Subcutaneous abdominal adipose tissue (tissue), 5 donors: ENCODE data around the gene SLC25A24.
"Not testable (repeated sequence)": the region's sequence is repeated elsewhere in the genome, so short reads cannot be mapped to it uniquely, and the experiment has no call there.

Experiments used
- H3K27ac ChIP-seq: one replicate; pipeline ENCODE4 v1.7.0; 2013; ENCODE audit warnings: low read depth, mild to moderate bottlenecking, inconsistent platforms, low read length, moderate library complexity
- H3K27me3 ChIP-seq, 5 donors: one replicate each; pipeline ENCODE4 v1.7.0; 2013; ENCODE audit warnings: low read length in 5 of 5, inconsistent platforms in 1 of 5; ENCODE audit not compliant: control insufficient read depth in 5 of 5, insufficient read depth in 4 of 5
- H3K36me3 ChIP-seq, 5 donors: one replicate each; pipeline ENCODE4 v1.7.0; 2013; ENCODE audit warnings: low read length in 5 of 5; ENCODE audit not compliant: control insufficient read depth in 5 of 5, insufficient read depth in 5 of 5
- H3K4me1 ChIP-seq, 5 donors: one replicate each; pipeline ENCODE4 v1.7.0; 2013; ENCODE audit warnings: low read length in 5 of 5, mild to moderate bottlenecking in 3 of 5, moderate library complexity in 1 of 5; ENCODE audit not compliant: control insufficient read depth in 5 of 5, insufficient read depth in 5 of 5
- H3K4me3 ChIP-seq, 5 donors: one replicate each; pipeline ENCODE4 v1.7.0; 2013; ENCODE audit warnings: low read length in 5 of 5, low read depth in 1 of 5
- H3K9ac ChIP-seq, 5 donors: one replicate each; pipeline ENCODE4 v1.7.0; 2013; ENCODE audit warnings: low read length in 5 of 5, mild to moderate bottlenecking in 4 of 5, moderate library complexity in 3 of 5
- H3K9me3 ChIP-seq, 5 donors: one replicate each; pipeline ENCODE4 v1.7.0; 2013; ENCODE audit warnings: low read length in 5 of 5; ENCODE audit not compliant: control insufficient read depth in 5 of 5
- donor health status: healthy.
- donor health status: healthy.
- donor health status: healthy.
- donor health status: healthy.
- donor health status: healthy.

SLC25A24 gene

GRCh38 chr1:108217007-108217406, 16.9 kb upstream of the SLC25A24 start:
- not testable (repeated sequence) for H3K36me3 ChIP-seq, H3K27ac ChIP-seq, H3K9me3 ChIP-seq, H3K4me3 ChIP-seq, H3K4me1 ChIP-seq, H3K9ac ChIP-seq, H3K27me3 ChIP-seq

- not testable (repeated sequence) for H3K9ac ChIP-seq, H3K4me1 ChIP-seq, H3K9me3 ChIP-seq, H3K36me3 ChIP-seq, H3K27me3 ChIP-seq, H3K27ac ChIP-seq, H3K4me3 ChIP-seq
These were observed 16.1 kb upstream of the SLC25A24 start for GRCh38 chr1:108216028-108216890.

DNA sequence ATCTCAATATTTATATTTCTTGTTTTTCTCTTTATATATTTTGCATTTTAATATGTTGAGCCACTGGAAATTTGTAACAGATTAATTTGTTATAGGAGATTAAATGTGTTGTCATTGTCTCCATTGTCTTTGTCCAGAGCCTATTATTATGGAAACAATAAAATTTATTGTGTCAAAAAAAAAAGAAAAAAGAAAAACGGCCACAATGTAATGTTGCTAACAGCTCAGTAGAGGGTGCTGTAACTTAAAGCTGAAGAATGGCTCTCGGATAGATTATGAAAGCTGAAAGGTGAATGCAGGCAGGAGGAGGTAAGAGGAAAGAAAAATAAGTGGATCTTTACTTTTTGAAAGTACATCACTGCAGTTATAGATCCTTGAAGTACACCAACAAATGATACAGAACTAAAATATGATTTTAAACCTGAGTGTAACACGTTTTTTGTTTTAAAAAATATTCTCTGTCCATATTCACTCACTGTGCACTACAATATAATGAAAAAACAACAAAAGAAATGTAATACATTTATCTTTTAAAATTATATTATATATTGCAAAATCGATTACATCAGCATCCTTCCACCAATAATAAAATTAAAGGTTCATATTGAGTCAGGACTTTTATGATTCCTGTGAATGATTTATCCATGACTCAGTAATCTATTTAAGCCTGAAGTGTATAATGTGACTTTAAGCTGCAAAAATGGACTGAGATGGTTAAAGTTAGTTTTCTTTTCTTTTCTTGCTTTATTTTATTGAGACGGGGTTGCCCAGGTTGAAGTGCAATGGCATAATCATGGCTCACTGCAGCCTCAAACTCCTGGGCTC, 14.7 kb upstream of the SLC25A24 start:
- H3K9me3 ChIP-seq, H3K4me1 ChIP-seq, H3K9ac ChIP-seq, H3K4me3 ChIP-seq, H3K27ac ChIP-seq, H3K27me3 ChIP-seq, H3K36me3 ChIP-seq: not testable (repeated sequence)

GRCh38 chr1:108211014-108211413, 10.9 kb upstream of the SLC25A24 start:
- no peak overlapping the region for H3K9ac ChIP-seq
- no peak overlapping the region for H3K27ac ChIP-seq
- H3K27me3 ChIP-seq: peaks cover 0 to 9% (median 4%) of the 10 kb centered on the region in 5 donors

DNA sequence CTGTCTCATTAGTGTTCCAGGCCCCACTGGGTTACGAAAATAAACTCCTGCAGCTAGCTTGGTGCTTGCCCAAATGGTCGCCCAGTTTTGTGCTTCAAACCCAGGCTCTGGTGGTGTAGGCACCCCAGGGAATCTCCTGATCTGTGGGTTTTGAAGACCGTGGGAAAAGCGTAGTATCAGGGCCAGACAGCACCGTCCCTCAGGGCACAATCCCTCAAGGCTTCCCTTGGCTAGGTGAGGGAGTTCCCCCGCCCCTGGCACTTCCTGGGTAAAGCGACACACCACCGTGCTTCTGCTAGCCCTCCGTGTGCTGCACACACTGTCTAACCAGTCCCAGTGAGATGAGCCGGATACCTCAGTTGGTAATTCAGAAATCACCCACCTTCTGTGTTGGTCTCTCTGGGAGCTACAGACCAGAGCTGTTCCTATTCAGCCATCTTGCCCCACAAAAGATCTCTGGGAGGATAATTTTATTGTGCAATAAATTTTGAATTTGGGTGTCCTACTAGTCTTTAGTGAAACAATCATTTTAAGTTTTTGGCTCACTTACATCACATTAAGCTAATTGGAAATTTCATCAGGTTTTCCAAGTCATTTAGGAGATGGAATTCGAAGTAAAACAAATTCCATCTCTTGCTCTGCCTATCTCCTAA, 9.4 kb upstream of the SLC25A24 start:
- H3K36me3 ChIP-seq: no peaks in the 10 kb centered on the region
- no peak overlapping the region for H3K27ac ChIP-seq
- H3K4me1 ChIP-seq: no peaks in the 10 kb centered on the region
- H3K4me3 ChIP-seq: no peak overlapping the region
- H3K9me3 ChIP-seq: no peaks in the 10 kb centered on the region
- H3K27me3 ChIP-seq: peaks cover 0 to 9% (median 4%) of the 10 kb centered on the region in 5 donors
- no peak overlapping the region for H3K9ac ChIP-seq

More at GRCh38 chr1:108211014-108211413, 10.9 kb upstream of the SLC25A24 start:
- no peaks in the 10 kb centered on the region for H3K9me3 ChIP-seq
- no peaks in the 10 kb centered on the region for H3K36me3 ChIP-seq
- no peaks in the 10 kb centered on the region for H3K4me1 ChIP-seq
- no peak overlapping the region for H3K4me3 ChIP-seq

DNA sequence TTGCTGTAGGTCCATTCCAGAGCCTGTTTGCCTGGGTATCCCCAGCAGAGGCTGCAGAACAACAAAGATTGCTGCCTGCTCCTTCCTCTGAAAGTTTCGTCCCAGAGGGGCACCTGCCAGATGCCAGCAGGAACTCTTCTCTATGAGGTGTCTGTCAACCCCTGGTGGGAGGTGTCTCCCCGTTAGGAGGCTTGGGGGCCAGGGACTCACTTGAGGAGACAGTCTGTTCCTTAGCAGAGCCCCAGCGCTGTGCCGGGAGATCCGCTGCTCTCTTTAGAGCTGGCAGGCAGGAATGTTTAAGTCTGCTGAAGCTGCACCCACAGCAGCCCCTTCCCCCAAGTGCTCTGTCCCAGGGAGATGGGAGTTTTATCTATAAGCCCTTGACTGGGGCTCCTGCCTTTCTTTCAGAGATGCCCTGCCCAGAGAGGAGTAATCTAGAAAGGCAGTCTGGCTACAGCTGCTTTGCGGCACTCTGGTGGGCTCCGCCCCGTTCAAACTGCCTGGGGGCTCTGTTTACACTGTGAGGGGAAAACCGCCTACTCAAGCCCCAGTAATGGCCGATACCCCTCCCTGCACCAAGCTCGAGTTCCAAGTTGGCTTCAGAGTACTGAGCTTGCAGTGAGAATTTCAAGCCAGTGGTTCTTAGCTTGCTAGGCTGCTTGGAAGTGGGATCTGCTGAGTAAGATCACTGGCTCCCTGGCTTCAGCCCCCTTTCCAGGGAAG, 8.7 kb upstream of the SLC25A24 start:
- Histone ChIP-seq H3K27me3 (peaks cover 0 to 9% (median 4%) of the 10 kb centered on the region in 5 donors), H3K9me3 (no peaks in the 10 kb centered on the region), H3K4me1 (no peaks in the 10 kb centered on the region), H3K9ac (no peak overlapping the region), H3K4me3 (no peak overlapping the region), H3K36me3 (no peaks in the 10 kb centered on the region), H3K27ac (no peak overlapping the region)

- H3K9me3 ChIP-seq, H3K36me3 ChIP-seq, H3K4me3 ChIP-seq, H3K27ac ChIP-seq, H3K27me3 ChIP-seq, H3K9ac ChIP-seq: not testable (repeated sequence)
- H3K4me1 ChIP-seq: peaks cover 3 to 23% (median 20%) of the 10 kb centered on the region in 5 donors
These were observed 3.4 kb upstream of the SLC25A24 start for GRCh38 chr1:108203582-108203981.

DNA sequence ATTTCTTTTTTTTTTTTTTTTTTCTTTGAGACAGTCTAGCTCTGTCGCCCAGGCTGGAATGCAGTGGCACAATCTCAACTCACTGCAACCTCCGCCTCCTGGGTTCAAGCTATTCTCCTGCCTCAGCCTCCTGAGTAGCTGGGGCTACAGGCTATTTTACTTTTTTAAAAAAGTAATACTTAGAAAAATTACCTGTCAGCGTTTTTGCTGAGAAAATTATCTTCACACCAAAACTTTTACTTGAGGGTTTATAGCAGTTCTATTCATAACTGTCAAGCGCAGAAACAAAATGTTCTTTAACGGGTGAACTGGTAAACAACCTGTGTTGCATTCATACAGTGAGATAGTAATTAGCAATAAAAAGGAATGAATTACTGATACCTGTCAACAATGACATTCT, 1.5 kb upstream of the SLC25A24 start:
- H3K36me3 ChIP-seq: peaks cover 0 to 7% (median 3%) of the 10 kb centered on the region in 5 donors
- H3K4me1 ChIP-seq: peaks cover 7 to 40% (median 33%) of the 10 kb centered on the region in 5 donors
- no peak overlapping the region for H3K4me3 ChIP-seq
- H3K27me3 ChIP-seq: no peaks in the 10 kb centered on the region
- no peak overlapping the region for H3K9ac ChIP-seq
- H3K27ac ChIP-seq: no peak overlapping the region
- no peaks in the 10 kb centered on the region for H3K9me3 ChIP-seq

- peak overlapping the region; percentile 96 for H3K27ac ChIP-seq
- H3K9me3 ChIP-seq: no peaks in the 10 kb centered on the region
- H3K27me3 ChIP-seq: no peaks in the 10 kb centered on the region
- H3K4me3 ChIP-seq: peak overlapping the region; percentile 81 to 98 (median 93)
- peak overlapping the region; percentile 3 to 89 (median 82) for H3K9ac ChIP-seq
- peaks cover 7 to 48% (median 36%) of the 10 kb centered on the region in 5 donors for H3K4me1 ChIP-seq
- H3K36me3 ChIP-seq: peaks cover 0 to 7% (median 3%) of the 10 kb centered on the region in 5 donors
These were observed 526 bp upstream of the SLC25A24 start for GRCh38 chr1:108200687-108201051.
